Natural killer cell (primary cell): ENCODE measurements around the gene PATJ. TPM values are rescaled to one million over a fixed set of nuclear protein-coding genes. Genes with fewer than 3 reads are reported as not detected.

Experiments
- ATAC-seq, 3 donors: fragments of 150-1000 bp in 2 of 3; fragments of 200-7000 bp in 1 of 3; cut with Tn5 transposase; 1 replicate in 1 of 3; 2 replicates in 2 of 3; pipeline ENCODE4 v1.10.0; 2021; ENCODE audit warnings: mild to moderate bottlenecking in 2 of 3, moderate library complexity in 2 of 3
- DNase-seq, 2 donors: peaks; one replicate each; pipeline versions ENCODE4 v3.0.0 to v3.0.0-alpha.2; 2013 to 2021; ENCODE audit warnings: mixed read lengths in 1 of 2
- H3K27ac ChIP-seq: one replicate; pipeline ENCODE4 v1.5.1; 2013; ENCODE audit warnings: mild to moderate bottlenecking, low read length
- H3K27me3 ChIP-seq: one replicate; pipeline ENCODE4 v1.6.1; 2013; ENCODE audit warnings: low read length; ENCODE audit not compliant: control insufficient read depth, insufficient read depth
- H3K36me3 ChIP-seq: one replicate; pipeline ENCODE4 v1.6.1; 2013; ENCODE audit warnings: low read length; ENCODE audit not compliant: control insufficient read depth, insufficient read depth
- H3K4me1 ChIP-seq: one replicate; pipeline ENCODE4 v1.6.1; 2013; ENCODE audit warnings: low read length; ENCODE audit not compliant: control insufficient read depth, insufficient read depth
- H3K4me3 ChIP-seq: one replicate; pipeline ENCODE4 v1.5.1; 2013; ENCODE audit warnings: low read length
- H3K9me3 ChIP-seq: one replicate; pipeline ENCODE4 v1.6.1; 2013; ENCODE audit warnings: low read length; ENCODE audit not compliant: control insufficient read depth, insufficient read depth
- H3K27ac Mint-ChIP-seq, 2 donors: one replicate each; pipeline ENCODE4 v1.8.0; 2022; ENCODE audit warnings: mild to moderate bottlenecking in 2 of 2, mixed read lengths in 2 of 2, moderate library complexity in 1 of 2
- H3K27me3 Mint-ChIP-seq, 2 donors: one replicate each; pipeline ENCODE4 v1.8.0; 2022; ENCODE audit warnings: low read depth in 2 of 2, mixed read lengths in 2 of 2
- H3K36me3 Mint-ChIP-seq: one replicate; pipeline ENCODE4 v1.8.0; 2022; ENCODE audit warnings: mixed read lengths
- H3K4me1 Mint-ChIP-seq, 2 donors: one replicate each; pipeline ENCODE4 v1.8.0; 2022; ENCODE audit warnings: mixed read lengths in 2 of 2
- H3K4me3 Mint-ChIP-seq: one replicate; pipeline ENCODE4 v1.8.0; 2022; ENCODE audit warnings: mild to moderate bottlenecking, moderate library complexity, mixed read lengths
- H3K9me3 Mint-ChIP-seq, 2 donors: one replicate each; pipeline ENCODE4 v1.8.0; 2022; ENCODE audit warnings: mixed read lengths in 2 of 2
- WGBS: methylation state at CpG from one replicate; pipeline ENCODE4 v1.1.7; 2013; ENCODE audit warnings: missing lambda C conversion rate; ENCODE audit not compliant: insufficient coverage; 5-methylcytosine and 5-hydroxymethylcytosine counted together
- intact Hi-C: fragments of 100-400 bp; cut with micrococcal nuclease; formaldehyde crosslinking; loops from one replicate; pipeline ENCODE4 v1.14.2; 2022
- total RNA-seq, 4 donors: library from RNA; stranded (reverse); fragments of 120-200 nt in 1 of 4; gene quantifications; one replicate each; pipeline versions ENCODE4 v1.2.3 to v1.2.4, GENCODE V29; 2013 to 2022
- TF ChIP-seq, protein P1 (sequence below): fragments of 200-600 bp; IDR thresholded peaks from one replicate; pipeline ENCODE4 v1.8.0; 2022; ENCODE audit warnings: antibody characterized with exemption

Gene PATJ
- total RNA-seq, 3 donors from 2014 or later (not counting 1 experiment from before 2014, with no cell fraction given), result 15.0 to 18.5 (median 16.7) TPM

GRCh38 chr1:61976566-61976965 lies 234.3 kb downstream of the PATJ start:
- Mint-ChIP-seq H3K4me3 (no peak overlapping the region), H3K27me3 (no peaks in the 10 kb centered on the region), H3K9me3 (no peaks in the 10 kb centered on the region), H3K4me1 (no peaks in the 10 kb centered on the region), H3K36me3 (no peaks in the 10 kb centered on the region), H3K27ac (no peak overlapping the region)
- Histone ChIP-seq H3K27ac (no peak overlapping the region), H3K4me1 (no peaks in the 10 kb centered on the region), H3K4me3 (no peak overlapping the region), H3K27me3 (no peaks in the 10 kb centered on the region), H3K36me3 (no peaks in the 10 kb centered on the region), H3K9me3 (no peaks in the 10 kb centered on the region)
- 73% methylated on average over 1 of the region's 4 CpGs for WGBS
- no peak for ATAC-seq
- TF ChIP-seq, protein P1, sequence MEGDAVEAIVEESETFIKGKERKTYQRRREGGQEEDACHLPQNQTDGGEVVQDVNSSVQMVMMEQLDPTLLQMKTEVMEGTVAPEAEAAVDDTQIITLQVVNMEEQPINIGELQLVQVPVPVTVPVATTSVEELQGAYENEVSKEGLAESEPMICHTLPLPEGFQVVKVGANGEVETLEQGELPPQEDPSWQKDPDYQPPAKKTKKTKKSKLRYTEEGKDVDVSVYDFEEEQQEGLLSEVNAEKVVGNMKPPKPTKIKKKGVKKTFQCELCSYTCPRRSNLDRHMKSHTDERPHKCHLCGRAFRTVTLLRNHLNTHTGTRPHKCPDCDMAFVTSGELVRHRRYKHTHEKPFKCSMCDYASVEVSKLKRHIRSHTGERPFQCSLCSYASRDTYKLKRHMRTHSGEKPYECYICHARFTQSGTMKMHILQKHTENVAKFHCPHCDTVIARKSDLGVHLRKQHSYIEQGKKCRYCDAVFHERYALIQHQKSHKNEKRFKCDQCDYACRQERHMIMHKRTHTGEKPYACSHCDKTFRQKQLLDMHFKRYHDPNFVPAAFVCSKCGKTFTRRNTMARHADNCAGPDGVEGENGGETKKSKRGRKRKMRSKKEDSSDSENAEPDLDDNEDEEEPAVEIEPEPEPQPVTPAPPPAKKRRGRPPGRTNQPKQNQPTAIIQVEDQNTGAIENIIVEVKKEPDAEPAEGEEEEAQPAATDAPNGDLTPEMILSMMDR, result no peak
- intact Hi-C loops, result no loop called here
- DNase-seq, result no peak

GRCh38 chr1:61978796-61979195 lies 236.5 kb downstream of the PATJ start:
- no peaks in the 10 kb centered on the region for H3K36me3 ChIP-seq
- ATAC-seq (no peak), DNase-seq (no peak)
- TF ChIP-seq, protein P1, result no peak
- H3K27ac ChIP-seq, result no peak overlapping the region
- peaks cover 0 to 5% of the 10 kb centered on the region in 2 donors for H3K4me1 Mint-ChIP-seq
- H3K36me3 Mint-ChIP-seq, result no peaks in the 10 kb centered on the region
- no peak overlapping the region for H3K4me3 Mint-ChIP-seq
- intact Hi-C loops, result no loop called here
- H3K4me1 ChIP-seq, result no peaks in the 10 kb centered on the region
- H3K4me3 ChIP-seq, result no peak overlapping the region
- H3K27ac Mint-ChIP-seq, result no peak overlapping the region
- no peaks in the 10 kb centered on the region for H3K9me3 Mint-ChIP-seq
- no peaks in the 10 kb centered on the region for H3K9me3 ChIP-seq
- H3K27me3 ChIP-seq, result no peaks in the 10 kb centered on the region
- no peaks in the 10 kb centered on the region for H3K27me3 Mint-ChIP-seq

GRCh38 chr1:61979729-61980128 lies 237.4 kb downstream of the PATJ start:
- TF ChIP-seq, protein P1, result no peak
- Histone ChIP-seq H3K27me3 (no peaks in the 10 kb centered on the region), H3K9me3 (no peaks in the 10 kb centered on the region), H3K4me1 (no peaks in the 10 kb centered on the region), H3K4me3 (no peak overlapping the region), H3K36me3 (no peaks in the 10 kb centered on the region), H3K27ac (no peak overlapping the region)
- Mint-ChIP-seq H3K4me1 (peaks cover 0 to 5% of the 10 kb centered on the region in 2 donors), H3K27me3 (no peaks in the 10 kb centered on the region), H3K4me3 (no peak overlapping the region), H3K9me3 (no peaks in the 10 kb centered on the region), H3K27ac (no peak overlapping the region), H3K36me3 (no peaks in the 10 kb centered on the region)
- no peak for ATAC-seq
- whole genome bisulfite sequencing, result 93% methylated on average over 4 of the region's 4 CpGs
- intact Hi-C loops, result no loop called here
- DNase-seq, result no peak

DNA sequence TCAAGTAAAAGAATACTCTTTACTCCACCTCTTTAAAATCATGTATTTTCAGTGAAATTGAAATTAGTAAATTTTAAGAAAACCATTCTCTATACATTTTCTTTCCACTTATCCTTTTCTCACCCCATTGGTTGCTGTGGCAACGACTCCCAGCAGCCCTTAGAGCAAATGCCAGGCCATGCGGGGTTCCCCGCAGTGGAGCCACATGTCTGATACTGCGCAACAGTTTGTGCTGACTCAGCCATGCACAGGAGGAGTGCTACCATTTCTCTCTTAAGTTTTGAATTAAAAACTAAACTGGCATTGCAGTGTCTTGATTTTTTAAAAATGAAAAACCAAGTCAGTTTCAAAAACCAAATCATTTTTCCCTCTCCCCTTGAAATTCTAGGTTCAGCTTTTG lies 238.3 kb downstream of the PATJ start:
- no peaks in the 10 kb centered on the region for H3K9me3 Mint-ChIP-seq
- WGBS, result 83% methylated on average over 4 of the region's 4 CpGs

More for the DNA sequence above, 238.3 kb downstream of the PATJ start:
- Mint-ChIP-seq H3K36me3 (no peaks in the 10 kb centered on the region), H3K27me3 (no peaks in the 10 kb centered on the region), H3K4me3 (no peak overlapping the region), H3K27ac (no peak overlapping the region), H3K4me1 (peaks cover 0 to 5% of the 10 kb centered on the region in 2 donors)
- Histone ChIP-seq H3K4me3 (no peak overlapping the region), H3K27ac (no peak overlapping the region), H3K9me3 (no peaks in the 10 kb centered on the region), H3K27me3 (no peaks in the 10 kb centered on the region), H3K36me3 (no peaks in the 10 kb centered on the region), H3K4me1 (no peaks in the 10 kb centered on the region)
- TF ChIP-seq, protein P1, result no peak
- ATAC-seq, result no peak
- DNase-seq, result no peak
- intact Hi-C loops, result no loop called here
